GM23338 (cell line): ENCODE data around the gene LDLRAD3.

ENCODE experiments used
- CREB1 ChIP-seq: fragments of 250-450 bp; sonication (Bioruptor Pico); IDR thresholded peaks from 2 replicates; pipeline ENCODE4 v1.5.0; 2020; ENCODE audit warnings: low read depth, mild to moderate bottlenecking, moderate library complexity
- EZH2 ChIP-seq: fragments of 200-600 bp; sonication (generic); IDR thresholded peaks from one replicate; pipeline ENCODE4 v1.8.0; 2017; ENCODE audit warnings: antibody characterized with exemption, mild to moderate bottlenecking, low read depth; ENCODE audit not compliant: unreplicated experiment
- EZH2phosphoT487 ChIP-seq: fragments of 200-600 bp; sonication (generic); IDR thresholded peaks from one replicate; pipeline ENCODE4 v1.8.1; 2018; ENCODE audit warnings: antibody characterized with exemption; ENCODE audit not compliant: unreplicated experiment
- JUNB ChIP-seq: IDR thresholded peaks from one replicate; pipeline ENCODE4 v1.6.1; 2016; ENCODE audit warnings: antibody characterized with exemption; ENCODE audit not compliant: unreplicated experiment
- NANOG ChIP-seq: IDR thresholded peaks from 2 replicates; pipeline ENCODE4 v1.6.1; 2016; ENCODE audit warnings: antibody characterized with exemption, borderline replicate concordance
- POLR2AphosphoS5 ChIP-seq: IDR thresholded peaks from 2 replicates; pipeline ENCODE4 v1.6.1; 2016; ENCODE audit warnings: antibody characterized with exemption, low read depth
- STAT1 ChIP-seq: IDR thresholded peaks from one replicate; pipeline ENCODE4 v1.6.1; 2016; ENCODE audit warnings: antibody characterized with exemption; ENCODE audit not compliant: unreplicated experiment
- ZNF114 ChIP-seq: fragments of 250-450 bp; sonication (Bioruptor Pico); IDR thresholded peaks from 2 replicates; pipeline ENCODE4 v1.5.0; 2020; ENCODE audit warnings: mild to moderate bottlenecking, moderate library complexity
- ZNF331 ChIP-seq: fragments of 250-450 bp; sonication (Bioruptor Pico); IDR thresholded peaks from 2 replicates; pipeline ENCODE4 v1.5.0; 2020; ENCODE audit warnings: low read depth, mild to moderate bottlenecking, moderate library complexity
- TF ChIP-seq, protein P1 (sequence below), 2 experiments: fragments of 200-600 bp in 1 of 2; sonication (generic) in 1 of 2; conservative IDR thresholded peaks; 2 replicates each; pipeline versions ENCODE4 v1.5.1 to v1.6.1; 2016 to 2017; ENCODE audit warnings: antibody characterized with exemption in 2 of 2, low read depth in 2 of 2, mild to moderate bottlenecking in 2 of 2, moderate library complexity in 1 of 2
- TF ChIP-seq, protein P2 (sequence below): IDR thresholded peaks from one replicate; pipeline ENCODE4 v1.6.1; 2018; ENCODE audit warnings: antibody characterized with exemption; ENCODE audit not compliant: unreplicated experiment
- TF ChIP-seq, protein P3 (sequence below): fragments of 250-450 bp; sonication (Bioruptor Pico); IDR thresholded peaks from 2 replicates; pipeline ENCODE4 v1.5.0; 2020; ENCODE audit warnings: mild to moderate bottlenecking, moderate library complexity
- TF ChIP-seq, protein P4 (sequence below): IDR thresholded peaks from 2 replicates; pipeline ENCODE4 v1.6.1; 2016; ENCODE audit warnings: antibody characterized with exemption

DNA sequence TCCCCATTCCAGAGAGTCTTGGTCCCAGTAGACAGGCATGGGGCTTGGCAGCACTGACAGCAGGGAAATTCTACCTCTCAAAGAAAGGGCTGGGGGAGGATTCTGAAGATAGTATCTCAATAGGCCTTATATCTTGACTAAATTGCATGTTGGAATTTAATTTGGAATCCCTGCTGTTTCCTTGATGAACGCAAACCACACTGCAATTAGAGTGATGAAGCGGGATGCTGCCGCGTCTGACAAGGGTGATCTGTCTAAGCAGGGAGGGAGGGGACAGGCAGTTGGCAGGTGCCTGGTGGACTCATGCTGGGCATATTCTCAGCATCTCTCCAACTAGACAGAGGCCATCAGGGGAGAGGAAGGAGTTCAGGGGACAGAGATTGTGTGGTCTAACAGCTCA is 296.9 kb downstream of the LDLRAD3 start:
- TF ChIP-seq POLR2AphosphoS5 = no peak
- TF ChIP-seq, protein P1, sequence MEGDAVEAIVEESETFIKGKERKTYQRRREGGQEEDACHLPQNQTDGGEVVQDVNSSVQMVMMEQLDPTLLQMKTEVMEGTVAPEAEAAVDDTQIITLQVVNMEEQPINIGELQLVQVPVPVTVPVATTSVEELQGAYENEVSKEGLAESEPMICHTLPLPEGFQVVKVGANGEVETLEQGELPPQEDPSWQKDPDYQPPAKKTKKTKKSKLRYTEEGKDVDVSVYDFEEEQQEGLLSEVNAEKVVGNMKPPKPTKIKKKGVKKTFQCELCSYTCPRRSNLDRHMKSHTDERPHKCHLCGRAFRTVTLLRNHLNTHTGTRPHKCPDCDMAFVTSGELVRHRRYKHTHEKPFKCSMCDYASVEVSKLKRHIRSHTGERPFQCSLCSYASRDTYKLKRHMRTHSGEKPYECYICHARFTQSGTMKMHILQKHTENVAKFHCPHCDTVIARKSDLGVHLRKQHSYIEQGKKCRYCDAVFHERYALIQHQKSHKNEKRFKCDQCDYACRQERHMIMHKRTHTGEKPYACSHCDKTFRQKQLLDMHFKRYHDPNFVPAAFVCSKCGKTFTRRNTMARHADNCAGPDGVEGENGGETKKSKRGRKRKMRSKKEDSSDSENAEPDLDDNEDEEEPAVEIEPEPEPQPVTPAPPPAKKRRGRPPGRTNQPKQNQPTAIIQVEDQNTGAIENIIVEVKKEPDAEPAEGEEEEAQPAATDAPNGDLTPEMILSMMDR (conservative IDR thresholded peaks at IDR 0.05; ENCODE audit: low read depth in 2 of 2) = no peak
- TF ChIP-seq, protein P2, sequence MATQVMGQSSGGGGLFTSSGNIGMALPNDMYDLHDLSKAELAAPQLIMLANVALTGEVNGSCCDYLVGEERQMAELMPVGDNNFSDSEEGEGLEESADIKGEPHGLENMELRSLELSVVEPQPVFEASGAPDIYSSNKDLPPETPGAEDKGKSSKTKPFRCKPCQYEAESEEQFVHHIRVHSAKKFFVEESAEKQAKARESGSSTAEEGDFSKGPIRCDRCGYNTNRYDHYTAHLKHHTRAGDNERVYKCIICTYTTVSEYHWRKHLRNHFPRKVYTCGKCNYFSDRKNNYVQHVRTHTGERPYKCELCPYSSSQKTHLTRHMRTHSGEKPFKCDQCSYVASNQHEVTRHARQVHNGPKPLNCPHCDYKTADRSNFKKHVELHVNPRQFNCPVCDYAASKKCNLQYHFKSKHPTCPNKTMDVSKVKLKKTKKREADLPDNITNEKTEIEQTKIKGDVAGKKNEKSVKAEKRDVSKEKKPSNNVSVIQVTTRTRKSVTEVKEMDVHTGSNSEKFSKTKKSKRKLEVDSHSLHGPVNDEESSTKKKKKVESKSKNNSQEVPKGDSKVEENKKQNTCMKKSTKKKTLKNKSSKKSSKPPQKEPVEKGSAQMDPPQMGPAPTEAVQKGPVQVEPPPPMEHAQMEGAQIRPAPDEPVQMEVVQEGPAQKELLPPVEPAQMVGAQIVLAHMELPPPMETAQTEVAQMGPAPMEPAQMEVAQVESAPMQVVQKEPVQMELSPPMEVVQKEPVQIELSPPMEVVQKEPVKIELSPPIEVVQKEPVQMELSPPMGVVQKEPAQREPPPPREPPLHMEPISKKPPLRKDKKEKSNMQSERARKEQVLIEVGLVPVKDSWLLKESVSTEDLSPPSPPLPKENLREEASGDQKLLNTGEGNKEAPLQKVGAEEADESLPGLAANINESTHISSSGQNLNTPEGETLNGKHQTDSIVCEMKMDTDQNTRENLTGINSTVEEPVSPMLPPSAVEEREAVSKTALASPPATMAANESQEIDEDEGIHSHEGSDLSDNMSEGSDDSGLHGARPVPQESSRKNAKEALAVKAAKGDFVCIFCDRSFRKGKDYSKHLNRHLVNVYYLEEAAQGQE = no peak
- no peak for TF ChIP-seq EZH2
- no peak for TF ChIP-seq JUNB
- no peak for TF ChIP-seq ZNF331 (CRISPR knock-in tag)
- no peak for TF ChIP-seq EZH2phosphoT487
- TF ChIP-seq CREB1 (CRISPR knock-in tag) = no peak
- TF ChIP-seq NANOG = no peak
- TF ChIP-seq, protein P3, sequence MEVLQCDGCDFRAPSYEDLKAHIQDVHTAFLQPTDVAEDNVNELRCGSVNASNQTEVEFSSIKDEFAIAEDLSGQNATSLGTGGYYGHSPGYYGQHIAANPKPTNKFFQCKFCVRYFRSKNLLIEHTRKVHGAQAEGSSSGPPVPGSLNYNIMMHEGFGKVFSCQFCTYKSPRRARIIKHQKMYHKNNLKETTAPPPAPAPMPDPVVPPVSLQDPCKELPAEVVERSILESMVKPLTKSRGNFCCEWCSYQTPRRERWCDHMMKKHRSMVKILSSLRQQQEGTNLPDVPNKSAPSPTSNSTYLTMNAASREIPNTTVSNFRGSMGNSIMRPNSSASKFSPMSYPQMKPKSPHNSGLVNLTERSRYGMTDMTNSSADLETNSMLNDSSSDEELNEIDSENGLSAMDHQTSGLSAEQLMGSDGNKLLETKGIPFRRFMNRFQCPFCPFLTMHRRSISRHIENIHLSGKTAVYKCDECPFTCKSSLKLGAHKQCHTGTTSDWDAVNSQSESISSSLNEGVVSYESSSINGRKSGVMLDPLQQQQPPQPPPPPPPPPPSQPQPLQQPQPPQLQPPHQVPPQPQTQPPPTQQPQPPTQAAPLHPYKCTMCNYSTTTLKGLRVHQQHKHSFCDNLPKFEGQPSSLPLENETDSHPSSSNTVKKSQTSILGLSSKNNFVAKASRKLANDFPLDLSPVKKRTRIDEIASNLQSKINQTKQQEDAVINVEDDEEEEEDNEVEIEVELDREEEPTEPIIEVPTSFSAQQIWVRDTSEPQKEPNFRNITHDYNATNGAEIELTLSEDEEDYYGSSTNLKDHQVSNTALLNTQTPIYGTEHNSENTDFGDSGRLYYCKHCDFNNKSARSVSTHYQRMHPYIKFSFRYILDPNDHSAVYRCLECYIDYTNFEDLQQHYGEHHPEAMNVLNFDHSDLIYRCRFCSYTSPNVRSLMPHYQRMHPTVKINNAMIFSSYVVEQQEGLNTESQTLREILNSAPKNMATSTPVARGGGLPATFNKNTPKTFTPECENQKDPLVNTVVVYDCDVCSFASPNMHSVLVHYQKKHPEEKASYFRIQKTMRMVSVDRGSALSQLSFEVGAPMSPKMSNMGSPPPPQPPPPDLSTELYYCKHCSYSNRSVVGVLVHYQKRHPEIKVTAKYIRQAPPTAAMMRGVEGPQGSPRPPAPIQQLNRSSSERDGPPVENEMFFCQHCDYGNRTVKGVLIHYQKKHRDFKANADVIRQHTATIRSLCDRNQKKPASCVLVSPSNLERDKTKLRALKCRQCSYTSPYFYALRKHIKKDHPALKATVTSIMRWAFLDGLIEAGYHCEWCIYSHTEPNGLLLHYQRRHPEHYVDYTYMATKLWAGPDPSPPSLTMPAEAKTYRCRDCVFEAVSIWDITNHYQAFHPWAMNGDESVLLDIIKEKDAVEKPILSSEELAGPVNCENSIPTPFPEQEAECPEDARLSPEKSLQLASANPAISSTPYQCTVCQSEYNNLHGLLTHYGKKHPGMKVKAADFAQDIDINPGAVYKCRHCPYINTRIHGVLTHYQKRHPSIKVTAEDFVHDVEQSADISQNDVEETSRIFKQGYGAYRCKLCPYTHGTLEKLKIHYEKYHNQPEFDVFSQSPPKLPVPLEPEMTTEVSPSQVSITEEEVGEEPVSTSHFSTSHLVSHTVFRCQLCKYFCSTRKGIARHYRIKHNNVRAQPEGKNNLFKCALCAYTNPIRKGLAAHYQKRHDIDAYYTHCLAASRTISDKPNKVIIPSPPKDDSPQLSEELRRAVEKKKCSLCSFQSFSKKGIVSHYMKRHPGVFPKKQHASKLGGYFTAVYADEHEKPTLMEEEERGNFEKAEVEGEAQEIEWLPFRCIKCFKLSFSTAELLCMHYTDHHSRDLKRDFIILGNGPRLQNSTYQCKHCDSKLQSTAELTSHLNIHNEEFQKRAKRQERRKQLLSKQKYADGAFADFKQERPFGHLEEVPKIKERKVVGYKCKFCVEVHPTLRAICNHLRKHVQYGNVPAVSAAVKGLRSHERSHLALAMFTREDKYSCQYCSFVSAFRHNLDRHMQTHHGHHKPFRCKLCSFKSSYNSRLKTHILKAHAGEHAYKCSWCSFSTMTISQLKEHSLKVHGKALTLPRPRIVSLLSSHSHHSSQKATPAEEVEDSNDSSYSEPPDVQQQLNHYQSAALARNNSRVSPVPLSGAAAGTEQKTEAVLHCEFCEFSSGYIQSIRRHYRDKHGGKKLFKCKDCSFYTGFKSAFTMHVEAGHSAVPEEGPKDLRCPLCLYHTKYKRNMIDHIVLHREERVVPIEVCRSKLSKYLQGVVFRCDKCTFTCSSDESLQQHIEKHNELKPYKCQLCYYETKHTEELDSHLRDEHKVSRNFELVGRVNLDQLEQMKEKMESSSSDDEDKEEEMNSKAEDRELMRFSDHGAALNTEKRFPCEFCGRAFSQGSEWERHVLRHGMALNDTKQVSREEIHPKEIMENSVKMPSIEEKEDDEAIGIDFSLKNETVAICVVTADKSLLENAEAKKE (CRISPR knock-in tag) = no peak
- TF ChIP-seq, protein P4, sequence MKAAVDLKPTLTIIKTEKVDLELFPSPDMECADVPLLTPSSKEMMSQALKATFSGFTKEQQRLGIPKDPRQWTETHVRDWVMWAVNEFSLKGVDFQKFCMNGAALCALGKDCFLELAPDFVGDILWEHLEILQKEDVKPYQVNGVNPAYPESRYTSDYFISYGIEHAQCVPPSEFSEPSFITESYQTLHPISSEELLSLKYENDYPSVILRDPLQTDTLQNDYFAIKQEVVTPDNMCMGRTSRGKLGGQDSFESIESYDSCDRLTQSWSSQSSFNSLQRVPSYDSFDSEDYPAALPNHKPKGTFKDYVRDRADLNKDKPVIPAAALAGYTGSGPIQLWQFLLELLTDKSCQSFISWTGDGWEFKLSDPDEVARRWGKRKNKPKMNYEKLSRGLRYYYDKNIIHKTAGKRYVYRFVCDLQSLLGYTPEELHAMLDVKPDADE = no peak
- TF ChIP-seq STAT1 = no peak
- TF ChIP-seq ZNF114 (CRISPR knock-in tag) = no peak
